K562 (cell line): ENCODE measurements around the gene GPC3. TPM values are rescaled to one million over a fixed set of nuclear protein-coding genes. Genes with fewer than 3 reads are reported as not detected.

Experiments used
- ELF2 ChIP-seq: fragments of 250-450 bp; sonication (Bioruptor Pico); IDR thresholded peaks from 2 replicates; pipeline ENCODE4 v1.5.0; 2021; ENCODE audit warnings: mild to moderate bottlenecking
- GABPA ChIP-seq: fragments of 200-800 bp; sonication (Bioruptor generic); conservative IDR thresholded peaks from 2 replicates; pipeline ENCODE4 v1.6.1; 2016; ENCODE audit warnings: low read depth, missing genetic modification characterization, missing compliant biosample characterization
- PKNOX1 ChIP-seq: fragments of 450-650 bp; IDR thresholded peaks from 2 replicates; pipeline ENCODE4 v1.6.1; 2016
- RFX1 ChIP-seq: fragments of 450-650 bp; IDR thresholded peaks from 2 replicates; pipeline ENCODE4 v1.6.1; 2016; ENCODE audit warnings: mild to moderate bottlenecking, moderate library complexity
- SRSF9 ChIP-seq: fragments of 200-400 bp; formaldehyde crosslinking; IDR thresholded peaks from 2 replicates; pipeline ENCODE4 v1.6.1; 2017; ENCODE audit warnings: low read depth, low read length, borderline replicate concordance
- TAF1 ChIP-seq: IDR thresholded peaks from 2 replicates; pipeline ENCODE4 v1.6.1; 2011; ENCODE audit warnings: mild to moderate bottlenecking, low read length, moderate library complexity; ENCODE audit not compliant: insufficient read depth, control insufficient read depth, severe bottlenecking; ENCODE audit errors: extremely low read depth
- ZKSCAN1 ChIP-seq: fragments of 150-350 bp; IDR thresholded peaks from 2 replicates; pipeline ENCODE4 v1.6.1; 2016; ENCODE audit warnings: low read depth, low read length
- ZNF511 ChIP-seq: sonication (generic); formaldehyde crosslinking; IDR thresholded peaks from 2 replicates; pipeline ENCODE4 v1.8.0; 2022; ENCODE audit warnings: mild to moderate bottlenecking, missing genetic modification reagents
- polyA plus RNA-seq, 8 experiments: library from polyadenylated mRNA; depleted of rRNA in 4 of 8; stranded (reverse) in 5 of 8; unstranded in 3 of 8; fragments of >200 nt; fragmentation: Nextera tagmentation in 2 of 8; fragmentation: Illumina TruSeq in 1 of 8; extraction: Ambion mirVana in 2 of 8; extraction: Trizol in 1 of 8; gene quantifications; 2 replicates each; pipeline versions ENCODE4 v1.2.1 to v1.2.3, GENCODE V29; 2011 to 2014; ENCODE audit warnings: inconsistent platforms in 1 of 8, missing spikeins in 1 of 8
- total RNA-seq, 7 experiments: library from RNA; depleted of rRNA in 6 of 7; stranded (reverse); fragments of >200 nt in 6 of 7; fragmentation: Illumina TruSeq in 2 of 7; extraction: Trizol in 2 of 7; gene quantifications; 2 replicates each; pipeline versions ENCODE4 v1.2.1 to v1.2.3, GENCODE V29; 2011 to 2021; ENCODE audit warnings: low replicate concordance in 1 of 7
- TF ChIP-seq, protein P1 (sequence below): fragments of 450-650 bp; IDR thresholded peaks from 2 replicates; pipeline ENCODE4 v1.7.0; 2016; ENCODE audit warnings: borderline replicate concordance
- TF ChIP-seq, protein P2 (sequence below), 2 experiments: fragments of 150-350 bp in 1 of 2; IDR thresholded peaks; 2 replicates each; pipeline ENCODE4 v1.6.1; 2012 to 2016; ENCODE audit warnings: low read depth in 2 of 2, low read length in 2 of 2, mild to moderate bottlenecking in 1 of 2, moderate library complexity in 1 of 2
- TF ChIP-seq, protein P3 (sequence below): fragments of 250-450 bp; sonication (Bioruptor Pico); IDR thresholded peaks from 2 replicates; pipeline ENCODE4 v1.8.0; 2022; ENCODE audit warnings: inconsistent platforms, mild to moderate bottlenecking, moderate library complexity, borderline replicate concordance

The GPC3 gene
- total and polyA plus RNA-seq, 9 of the 15 experiments (the other 6 are each of a cell fraction or from before 2014, with no cell fraction given), result 0.42 TPM; not detected in 8

DNA sequence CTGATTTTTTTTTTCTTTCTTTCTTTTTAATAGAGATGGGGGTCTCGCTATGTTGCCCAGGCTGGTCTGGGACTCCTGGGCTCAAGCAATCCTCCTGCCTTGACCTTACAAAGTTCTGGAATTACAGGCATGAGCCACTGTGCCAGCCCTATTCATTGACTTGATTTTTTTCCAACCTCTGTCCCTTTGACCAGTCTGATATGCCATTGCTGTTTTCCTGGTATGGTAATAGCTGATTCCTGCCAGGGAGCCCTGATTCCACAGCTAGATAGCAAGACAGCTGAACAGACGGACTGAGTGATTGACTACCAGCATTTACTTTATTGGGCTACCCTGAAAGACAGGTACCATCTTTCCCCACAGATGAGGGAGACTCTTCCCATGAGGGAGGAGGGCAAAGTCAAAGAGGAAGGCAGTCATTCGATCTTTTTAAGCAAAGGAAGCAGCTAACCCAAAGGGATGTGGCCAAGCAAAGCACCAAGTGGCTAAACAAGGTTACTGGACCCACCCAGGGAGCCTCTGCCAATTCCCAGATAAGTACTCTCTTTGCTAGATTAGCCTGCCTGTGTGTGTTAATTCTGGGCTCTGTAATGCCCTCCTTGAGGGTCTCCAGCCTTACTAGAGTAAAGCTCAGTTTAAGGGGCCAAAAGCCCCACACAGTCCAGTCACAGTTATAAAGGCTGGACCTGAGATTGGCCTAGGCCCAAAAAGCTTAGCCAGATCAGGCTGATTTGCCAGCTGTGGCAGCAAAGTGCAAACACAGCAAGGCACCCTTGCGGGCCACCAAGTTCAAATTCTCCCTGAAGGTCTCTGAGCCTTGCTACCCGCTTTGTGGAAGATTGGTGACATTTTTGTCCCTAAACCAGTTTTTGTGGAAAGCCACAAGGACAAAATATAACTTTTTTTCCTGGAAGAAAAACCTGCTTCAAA, 377.7 kb downstream of the GPC3 start (continued):
- no peak for TF ChIP-seq ZNF511 (CRISPR knock-in tag)
- TF ChIP-seq, protein P1, sequence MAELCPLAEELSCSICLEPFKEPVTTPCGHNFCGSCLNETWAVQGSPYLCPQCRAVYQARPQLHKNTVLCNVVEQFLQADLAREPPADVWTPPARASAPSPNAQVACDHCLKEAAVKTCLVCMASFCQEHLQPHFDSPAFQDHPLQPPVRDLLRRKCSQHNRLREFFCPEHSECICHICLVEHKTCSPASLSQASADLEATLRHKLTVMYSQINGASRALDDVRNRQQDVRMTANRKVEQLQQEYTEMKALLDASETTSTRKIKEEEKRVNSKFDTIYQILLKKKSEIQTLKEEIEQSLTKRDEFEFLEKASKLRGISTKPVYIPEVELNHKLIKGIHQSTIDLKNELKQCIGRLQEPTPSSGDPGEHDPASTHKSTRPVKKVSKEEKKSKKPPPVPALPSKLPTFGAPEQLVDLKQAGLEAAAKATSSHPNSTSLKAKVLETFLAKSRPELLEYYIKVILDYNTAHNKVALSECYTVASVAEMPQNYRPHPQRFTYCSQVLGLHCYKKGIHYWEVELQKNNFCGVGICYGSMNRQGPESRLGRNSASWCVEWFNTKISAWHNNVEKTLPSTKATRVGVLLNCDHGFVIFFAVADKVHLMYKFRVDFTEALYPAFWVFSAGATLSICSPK, result no peak
- TF ChIP-seq GABPA (tag), result no peak
- TF ChIP-seq, protein P2, sequence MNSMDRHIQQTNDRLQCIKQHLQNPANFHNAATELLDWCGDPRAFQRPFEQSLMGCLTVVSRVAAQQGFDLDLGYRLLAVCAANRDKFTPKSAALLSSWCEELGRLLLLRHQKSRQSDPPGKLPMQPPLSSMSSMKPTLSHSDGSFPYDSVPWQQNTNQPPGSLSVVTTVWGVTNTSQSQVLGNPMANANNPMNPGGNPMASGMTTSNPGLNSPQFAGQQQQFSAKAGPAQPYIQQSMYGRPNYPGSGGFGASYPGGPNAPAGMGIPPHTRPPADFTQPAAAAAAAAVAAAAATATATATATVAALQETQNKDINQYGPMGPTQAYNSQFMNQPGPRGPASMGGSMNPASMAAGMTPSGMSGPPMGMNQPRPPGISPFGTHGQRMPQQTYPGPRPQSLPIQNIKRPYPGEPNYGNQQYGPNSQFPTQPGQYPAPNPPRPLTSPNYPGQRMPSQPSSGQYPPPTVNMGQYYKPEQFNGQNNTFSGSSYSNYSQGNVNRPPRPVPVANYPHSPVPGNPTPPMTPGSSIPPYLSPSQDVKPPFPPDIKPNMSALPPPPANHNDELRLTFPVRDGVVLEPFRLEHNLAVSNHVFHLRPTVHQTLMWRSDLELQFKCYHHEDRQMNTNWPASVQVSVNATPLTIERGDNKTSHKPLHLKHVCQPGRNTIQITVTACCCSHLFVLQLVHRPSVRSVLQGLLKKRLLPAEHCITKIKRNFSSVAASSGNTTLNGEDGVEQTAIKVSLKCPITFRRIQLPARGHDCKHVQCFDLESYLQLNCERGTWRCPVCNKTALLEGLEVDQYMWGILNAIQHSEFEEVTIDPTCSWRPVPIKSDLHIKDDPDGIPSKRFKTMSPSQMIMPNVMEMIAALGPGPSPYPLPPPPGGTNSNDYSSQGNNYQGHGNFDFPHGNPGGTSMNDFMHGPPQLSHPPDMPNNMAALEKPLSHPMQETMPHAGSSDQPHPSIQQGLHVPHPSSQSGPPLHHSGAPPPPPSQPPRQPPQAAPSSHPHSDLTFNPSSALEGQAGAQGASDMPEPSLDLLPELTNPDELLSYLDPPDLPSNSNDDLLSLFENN (IDR thresholded peaks at IDR 0.05; ENCODE audit: low read depth in 2 of 2, low read length in 2 of 2), result no peak
- no peak for TF ChIP-seq ELF2 (CRISPR knock-in tag)
- TF ChIP-seq TAF1, result no peak
- no peak for TF ChIP-seq SRSF9
- TF ChIP-seq RFX1, result no peak
- TF ChIP-seq ZKSCAN1, result no peak
- TF ChIP-seq, protein P3, sequence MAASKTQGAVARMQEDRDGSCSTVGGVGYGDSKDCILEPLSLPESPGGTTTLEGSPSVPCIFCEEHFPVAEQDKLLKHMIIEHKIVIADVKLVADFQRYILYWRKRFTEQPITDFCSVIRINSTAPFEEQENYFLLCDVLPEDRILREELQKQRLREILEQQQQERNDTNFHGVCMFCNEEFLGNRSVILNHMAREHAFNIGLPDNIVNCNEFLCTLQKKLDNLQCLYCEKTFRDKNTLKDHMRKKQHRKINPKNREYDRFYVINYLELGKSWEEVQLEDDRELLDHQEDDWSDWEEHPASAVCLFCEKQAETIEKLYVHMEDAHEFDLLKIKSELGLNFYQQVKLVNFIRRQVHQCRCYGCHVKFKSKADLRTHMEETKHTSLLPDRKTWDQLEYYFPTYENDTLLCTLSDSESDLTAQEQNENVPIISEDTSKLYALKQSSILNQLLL (CRISPR knock-in tag), result no peak
- TF ChIP-seq PKNOX1, result no peak
